IPS-15b (cell line): ENCODE measurements around the gene RGS10.

ENCODE experiments used
- H3K27me3 ChIP-seq: one replicate; pipeline ENCODE4 v1.6.1; 2013; ENCODE audit warnings: low read length; ENCODE audit not compliant: control insufficient read depth, insufficient read depth
- H3K36me3 ChIP-seq: one replicate; pipeline ENCODE4 v1.6.1; 2013; ENCODE audit warnings: low read length; ENCODE audit not compliant: control insufficient read depth, insufficient read depth
- H3K4me1 ChIP-seq: one replicate; pipeline ENCODE4 v1.6.1; 2013; ENCODE audit warnings: mild to moderate bottlenecking, low read length; ENCODE audit not compliant: control insufficient read depth, insufficient read depth
- H3K4me3 ChIP-seq: one replicate; pipeline ENCODE4 v1.5.1; 2013; ENCODE audit warnings: low read depth, low read length
- H3K9ac ChIP-seq: one replicate; pipeline ENCODE4 v1.6.1; 2013; ENCODE audit warnings: low read depth, mild to moderate bottlenecking, low read length
- H3K9me3 ChIP-seq: one replicate; pipeline ENCODE4 v1.6.1; 2013; ENCODE audit warnings: mild to moderate bottlenecking, low read length; ENCODE audit not compliant: control insufficient read depth, insufficient read depth

Gene RGS10

GRCh38 chr10:119500123-119500795 lies 42.3 kb downstream of the RGS10 start:
- Histone ChIP-seq H3K4me3 (no peak overlapping the region), H3K9me3 (no peaks in the 10 kb centered on the region), H3K4me1 (peaks cover 2% of the 10 kb centered on the region), H3K9ac (no peak overlapping the region), H3K27me3 (no peaks in the 10 kb centered on the region), H3K36me3 (peaks cover 2% of the 10 kb centered on the region)

GRCh38 chr10:119499677-119500002 lies 42.9 kb downstream of the RGS10 start:
- Histone ChIP-seq H3K4me1 (peaks cover 2% of the 10 kb centered on the region), H3K4me3 (no peak overlapping the region)

GRCh38 chr10:119498889-119499676 lies 43.4 kb downstream of the RGS10 start:
- Histone ChIP-seq H3K4me3 (no peak overlapping the region), H3K36me3 (no peaks in the 10 kb centered on the region), H3K9me3 (no peaks in the 10 kb centered on the region), H3K27me3 (no peaks in the 10 kb centered on the region), H3K4me1 (peaks cover 2% of the 10 kb centered on the region), H3K9ac (no peak overlapping the region)

More at GRCh38 chr10:119499677-119500002, 42.9 kb downstream of the RGS10 start:
- Histone ChIP-seq H3K27me3 (no peaks in the 10 kb centered on the region), H3K36me3 (peaks cover under 1% of the 10 kb centered on the region), H3K9ac (no peak overlapping the region), H3K9me3 (no peaks in the 10 kb centered on the region)

GRCh38 chr10:119497243-119497642 lies 45.3 kb downstream of the RGS10 start:
- no peaks in the 10 kb centered on the region for H3K36me3 ChIP-seq
- no peaks in the 10 kb centered on the region for H3K9me3 ChIP-seq
- H3K9ac ChIP-seq, result no peak overlapping the region
- no peaks in the 10 kb centered on the region for H3K27me3 ChIP-seq
- peaks cover 2% of the 10 kb centered on the region for H3K4me1 ChIP-seq
- no peak overlapping the region for H3K4me3 ChIP-seq

GRCh38 chr10:119496273-119496672 lies 46.2 kb downstream of the RGS10 start:
- H3K36me3 ChIP-seq, result no peaks in the 10 kb centered on the region
- H3K9ac ChIP-seq, result peak overlapping the region; percentile 47
- H3K4me1 ChIP-seq, result peaks cover 2% of the 10 kb centered on the region
- H3K4me3 ChIP-seq, result no peak overlapping the region
- H3K27me3 ChIP-seq, result no peaks in the 10 kb centered on the region
- H3K9me3 ChIP-seq, result no peaks in the 10 kb centered on the region

- H3K9me3 ChIP-seq, result no peaks in the 10 kb centered on the region
- no peak overlapping the region for H3K4me3 ChIP-seq
- H3K27me3 ChIP-seq, result no peaks in the 10 kb centered on the region
- H3K9ac ChIP-seq, result no peak overlapping the region
- no peaks in the 10 kb centered on the region for H3K36me3 ChIP-seq
- peaks cover 2% of the 10 kb centered on the region for H3K4me1 ChIP-seq
Measured at GRCh38 chr10:119495545-119495944, 47.0 kb downstream of the RGS10 start.

- Histone ChIP-seq H3K9ac (no peak overlapping the region), H3K4me3 (no peak overlapping the region), H3K27me3 (no peaks in the 10 kb centered on the region), H3K4me1 (peaks cover 2% of the 10 kb centered on the region), H3K9me3 (no peaks in the 10 kb centered on the region), H3K36me3 (no peaks in the 10 kb centered on the region)
Measured at GRCh38 chr10:119495021-119495505, 47.5 kb downstream of the RGS10 start.

GRCh38 chr10:119494236-119495020 lies 48.1 kb downstream of the RGS10 start:
- Histone ChIP-seq H3K9ac (no peak overlapping the region), H3K36me3 (no peaks in the 10 kb centered on the region), H3K4me1 (peaks cover 2% of the 10 kb centered on the region), H3K9me3 (no peaks in the 10 kb centered on the region), H3K4me3 (no peak overlapping the region), H3K27me3 (no peaks in the 10 kb centered on the region)

- Histone ChIP-seq H3K9me3 (no peaks in the 10 kb centered on the region), H3K36me3 (no peaks in the 10 kb centered on the region), H3K9ac (no peak overlapping the region), H3K4me1 (peaks cover 2% of the 10 kb centered on the region), H3K27me3 (no peaks in the 10 kb centered on the region), H3K4me3 (no peak overlapping the region)
Measured at GRCh38 chr10:119493155-119493554, 49.4 kb downstream of the RGS10 start.

- Histone ChIP-seq H3K36me3 (no peaks in the 10 kb centered on the region), H3K9ac (no peak overlapping the region), H3K27me3 (peaks cover 3% of the 10 kb centered on the region), H3K4me1 (peaks cover 2% of the 10 kb centered on the region), H3K4me3 (no peak overlapping the region), H3K9me3 (no peaks in the 10 kb centered on the region)
Measured at GRCh38 chr10:119491966-119492757, 50.4 kb downstream of the RGS10 start.

GRCh38 chr10:119489991-119490326 lies 52.6 kb downstream of the RGS10 start:
- Histone ChIP-seq H3K36me3 (no peaks in the 10 kb centered on the region), H3K27me3 (peaks cover 3% of the 10 kb centered on the region), H3K4me1 (no peaks in the 10 kb centered on the region), H3K9ac (no peak overlapping the region), H3K9me3 (no peaks in the 10 kb centered on the region), H3K4me3 (no peak overlapping the region)
